HFFc6 (cell line): ENCODE measurements around the gene SLC7A1. TPM values are rescaled to one million over a fixed set of nuclear protein-coding genes. Genes with fewer than 3 reads are reported as not detected.
A peak's percentile ranks its signal among the peaks of the same experiment; 100 is the strongest.
"Not testable (repeated sequence)": the region's sequence is repeated elsewhere in the genome, so short reads cannot be mapped to it uniquely, and the experiment has no call there.

Experiments used
- DNase-seq: peaks from one replicate; pipeline ENCODE4 v3.0.0-alpha.2; 2018
- H3K27ac Mint-ChIP-seq: 2 replicates; pipeline ENCODE4 v1.8.0; 2020; ENCODE audit warnings: mild to moderate bottlenecking, mixed read lengths
- H3K27me3 Mint-ChIP-seq: 2 replicates; pipeline ENCODE4 v1.8.0; 2021; ENCODE audit warnings: mild to moderate bottlenecking, moderate library complexity, mixed read lengths; ENCODE audit not compliant: insufficient read depth
- H3K36me3 Mint-ChIP-seq: 2 replicates; pipeline ENCODE4 v1.8.0; 2021; ENCODE audit warnings: low read depth, mixed read lengths
- H3K4me1 Mint-ChIP-seq: 2 replicates; pipeline ENCODE4 v1.8.0; 2020; ENCODE audit warnings: low read depth, mixed read lengths
- H3K4me3 Mint-ChIP-seq: 2 replicates; pipeline ENCODE4 v1.8.0; 2020; ENCODE audit warnings: mild to moderate bottlenecking, moderate library complexity, mixed read lengths
- H3K9me3 Mint-ChIP-seq: 2 replicates; pipeline ENCODE4 v1.8.0; 2020; ENCODE audit warnings: mild to moderate bottlenecking, mixed read lengths
- long read RNA-seq: library from polyadenylated mRNA; unstranded; transcript quantifications from one replicate; pipeline ENCODE4 v2.0.0, GENCODE V29; 2019
- total RNA-seq, 6 experiments: library from RNA; stranded (reverse); fragmentation: NEBNext Ultra II Directional; extraction: Animal tissue kit (Norgen Biotek cat#: 25700); gene quantifications; 2 replicates in 1 of 6; 3 replicates in 5 of 6; pipeline ENCODE4 v1.2.3, GENCODE V29; 2021
- TF ChIP-seq, protein P1 (sequence below): fragments of 200-600 bp; sonication (generic); IDR thresholded peaks from 2 replicates; pipeline ENCODE4 v1.5.0; 2021; ENCODE audit warnings: antibody characterized with exemption, mild to moderate bottlenecking

Gene SLC7A1
- total RNA-seq: 100 to 1,000 TPM; 134 to 174 (median 144) TPM
- long read RNA-seq, full-length matches to known transcripts: 5 of 48 reads
- long read RNA-seq, partial matches to known transcripts: 5 of 48 reads
- long read RNA-seq, other reads (novel, unspliced or antisense): 38 of 48 reads

GRCh38 chr13:29595380-29596063, at the start of gene SLC7A1:
Gene SLC7A1, minus strand, starts transcription at chr13:29595688. Its CDS starts 59,500 bp downstream, at chr13:29536188.
- Mint-ChIP-seq H3K9me3 (no peaks in the 10 kb centered on the region), H3K27me3 (no peaks in the 10 kb centered on the region; the same call in 1 of the 2 replicates), H3K27ac (peak within 1 kb of the TSS; percentile 97), H3K4me1 (peaks cover 48% of the 10 kb centered on the region), H3K4me3 (peak within 1 kb of the TSS; percentile 96), H3K36me3 (peaks cover 36% of the 10 kb centered on the region)
- TF ChIP-seq, protein P1, sequence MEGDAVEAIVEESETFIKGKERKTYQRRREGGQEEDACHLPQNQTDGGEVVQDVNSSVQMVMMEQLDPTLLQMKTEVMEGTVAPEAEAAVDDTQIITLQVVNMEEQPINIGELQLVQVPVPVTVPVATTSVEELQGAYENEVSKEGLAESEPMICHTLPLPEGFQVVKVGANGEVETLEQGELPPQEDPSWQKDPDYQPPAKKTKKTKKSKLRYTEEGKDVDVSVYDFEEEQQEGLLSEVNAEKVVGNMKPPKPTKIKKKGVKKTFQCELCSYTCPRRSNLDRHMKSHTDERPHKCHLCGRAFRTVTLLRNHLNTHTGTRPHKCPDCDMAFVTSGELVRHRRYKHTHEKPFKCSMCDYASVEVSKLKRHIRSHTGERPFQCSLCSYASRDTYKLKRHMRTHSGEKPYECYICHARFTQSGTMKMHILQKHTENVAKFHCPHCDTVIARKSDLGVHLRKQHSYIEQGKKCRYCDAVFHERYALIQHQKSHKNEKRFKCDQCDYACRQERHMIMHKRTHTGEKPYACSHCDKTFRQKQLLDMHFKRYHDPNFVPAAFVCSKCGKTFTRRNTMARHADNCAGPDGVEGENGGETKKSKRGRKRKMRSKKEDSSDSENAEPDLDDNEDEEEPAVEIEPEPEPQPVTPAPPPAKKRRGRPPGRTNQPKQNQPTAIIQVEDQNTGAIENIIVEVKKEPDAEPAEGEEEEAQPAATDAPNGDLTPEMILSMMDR: no peak
- peak; percentile 78 for DNase-seq

GRCh38 chr13:29640665-29641064, 45.2 kb upstream of the SLC7A1 start:
- Mint-ChIP-seq H3K4me3 (no peak overlapping the region), H3K27me3 (peaks cover 3% of the 10 kb centered on the region; the same call in 1 of the 2 replicates), H3K36me3 (no peaks in the 10 kb centered on the region; the same call in 1 of the 2 replicates), H3K4me1 (no peaks in the 10 kb centered on the region), H3K9me3 (no peaks in the 10 kb centered on the region), H3K27ac (no peak overlapping the region)
- DNase-seq: no peak
- TF ChIP-seq, protein P1: no peak

DNA sequence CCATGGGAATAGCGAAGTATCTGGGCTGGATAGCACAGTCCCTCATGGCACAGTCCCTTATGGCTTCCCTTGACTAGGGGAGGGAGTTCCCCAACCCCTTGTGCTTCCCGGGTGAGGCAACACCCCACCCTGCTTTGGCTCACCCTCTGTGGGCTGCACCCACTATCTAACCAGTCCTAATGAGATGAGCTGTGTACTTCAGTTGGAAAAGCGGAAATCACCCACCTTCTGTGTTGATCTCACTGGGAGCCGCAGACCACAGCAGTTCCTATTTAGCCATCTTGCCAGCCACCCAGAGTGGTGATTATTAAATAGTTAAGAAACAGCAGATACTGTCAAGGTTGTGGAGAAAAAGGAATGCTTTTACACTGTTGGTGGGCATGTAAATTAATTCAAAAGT, 41.3 kb upstream of the SLC7A1 start:
- H3K27ac Mint-ChIP-seq, DNase-seq, H3K27me3 Mint-ChIP-seq, H3K4me3 Mint-ChIP-seq, H3K4me1 Mint-ChIP-seq: not testable (repeated sequence)
- peaks cover 16% of the 10 kb centered on the region for H3K9me3 Mint-ChIP-seq
- peaks cover 21% of the 10 kb centered on the region for H3K36me3 Mint-ChIP-seq

DNA sequence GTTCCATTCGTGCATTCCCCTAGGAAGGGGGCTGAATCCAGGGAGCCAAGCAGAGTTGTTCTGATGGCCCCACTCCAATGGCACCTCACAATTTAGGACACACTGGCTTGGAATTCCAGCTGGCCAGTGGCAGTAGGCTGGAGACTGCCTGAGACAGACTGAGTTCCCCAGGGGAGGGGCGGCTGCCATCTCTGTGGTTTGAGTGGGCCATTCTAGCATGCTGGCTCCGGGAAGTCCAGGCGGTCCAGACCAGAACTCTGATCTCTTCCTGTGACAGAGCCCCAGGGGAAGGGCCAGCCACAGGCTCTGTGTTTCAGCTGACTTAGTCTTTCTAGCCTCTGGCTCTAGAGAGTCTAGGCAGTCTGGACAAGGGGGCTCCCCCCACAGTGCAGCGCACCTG, 29.5 kb upstream of the SLC7A1 start:
- Mint-ChIP-seq H3K27me3 (peaks cover 4% of the 10 kb centered on the region), H3K27ac (no peak overlapping the region), H3K36me3 (peaks cover 25% of the 10 kb centered on the region), H3K4me1 (peaks cover 35% of the 10 kb centered on the region), H3K9me3 (peaks cover 12% of the 10 kb centered on the region), H3K4me3 (no peak overlapping the region)
- TF ChIP-seq, protein P1: no peak
- DNase-seq: no peak

DNA sequence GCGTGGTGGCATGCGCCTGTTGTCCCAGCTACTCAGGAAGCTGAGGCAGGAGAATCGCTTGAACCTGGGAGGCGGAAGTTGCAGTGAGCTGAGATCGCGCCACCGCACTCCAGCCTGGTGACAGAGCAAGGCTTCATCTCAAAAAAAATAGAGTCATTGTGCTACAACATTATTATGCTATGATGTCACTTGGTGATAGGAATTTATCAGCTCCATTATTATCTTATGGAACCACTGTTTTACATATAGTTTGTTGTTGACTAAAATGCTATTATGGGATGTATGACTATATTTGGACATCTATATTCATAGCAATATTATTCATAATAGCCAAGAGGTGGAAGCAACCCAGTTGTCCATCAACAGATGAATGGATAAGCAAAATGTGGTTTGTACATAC, 26.4 kb upstream of the SLC7A1 start:
- H3K27me3 Mint-ChIP-seq: peaks cover 4% of the 10 kb centered on the region
- H3K9me3 Mint-ChIP-seq: peaks cover 22% of the 10 kb centered on the region
- H3K4me3 Mint-ChIP-seq: peak overlapping the region; percentile 67
- TF ChIP-seq, protein P1: no peak
- H3K27ac Mint-ChIP-seq: peak overlapping the region; percentile 98
- peak; percentile 36 for DNase-seq
- peaks cover 37% of the 10 kb centered on the region for H3K36me3 Mint-ChIP-seq
- H3K4me1 Mint-ChIP-seq: peaks cover 59% of the 10 kb centered on the region
